ENCODE measurements around the gene TFEC.
A peak's percentile ranks its signal among the peaks of the same experiment; 100 is the strongest.

Gene TFEC

GRCh38 chr7:115924411-115924810 is 106.2 kb downstream of the TFEC start:
- H3K56ac ChIP-seq (ENCODE audit: low read length): no peak overlapping the region
- no peak overlapping the region for H2BK5ac ChIP-seq (ENCODE audit: low read length)
- no peak overlapping the region for H3K4ac ChIP-seq (ENCODE audit: low read depth, low read length)
- H3K79me2 ChIP-seq (ENCODE audit: control insufficient read depth, insufficient read depth, low read length): no peaks in the 10 kb centered on the region
- H2BK120ac ChIP-seq (ENCODE audit: low read depth, low read length): no peak overlapping the region
- H4K5ac ChIP-seq (ENCODE audit: low read length): no peak overlapping the region
- no peak overlapping the region for H3K18ac ChIP-seq (ENCODE audit: low read length)
- H3K79me1 ChIP-seq (ENCODE audit: low read length): no peaks in the 10 kb centered on the region
- H3K9ac ChIP-seq (ENCODE audit: low read length): no peak overlapping the region
- no peak overlapping the region for H2AK5ac ChIP-seq (ENCODE audit: low read length)
- H4K8ac ChIP-seq (ENCODE audit: low read depth, low read length): peak overlapping the region; percentile 5
- no CpG with 5 or more reads among the region's 2 CpGs for WGBS (ENCODE audit: extremely low coverage, insufficient coverage, low lambda C conversion rate)
- H3K4me3 ChIP-seq (ENCODE audit: low read length): no peak overlapping the region
- H2BK15ac ChIP-seq (replicated peaks; ENCODE audit: low read depth): no peak overlapping the region
- no peaks in the 10 kb centered on the region for H3K4me1 ChIP-seq (ENCODE audit: control insufficient read depth, low read depth, low read length)
- no peaks in the 10 kb centered on the region for H3K36me3 ChIP-seq (ENCODE audit: control insufficient read depth, insufficient read depth, low read length)
- H3K27ac ChIP-seq (ENCODE audit: low read depth, low read length): no peak overlapping the region
- no peak for DNase-seq
- no peak overlapping the region for H3K23ac ChIP-seq (ENCODE audit: low read length)
- no peak overlapping the region for H3K4me2 ChIP-seq (ENCODE audit: low read length)
- no peaks in the 10 kb centered on the region for H3K27me3 ChIP-seq (ENCODE audit: insufficient read depth, low read length, poor library complexity)

DNA sequence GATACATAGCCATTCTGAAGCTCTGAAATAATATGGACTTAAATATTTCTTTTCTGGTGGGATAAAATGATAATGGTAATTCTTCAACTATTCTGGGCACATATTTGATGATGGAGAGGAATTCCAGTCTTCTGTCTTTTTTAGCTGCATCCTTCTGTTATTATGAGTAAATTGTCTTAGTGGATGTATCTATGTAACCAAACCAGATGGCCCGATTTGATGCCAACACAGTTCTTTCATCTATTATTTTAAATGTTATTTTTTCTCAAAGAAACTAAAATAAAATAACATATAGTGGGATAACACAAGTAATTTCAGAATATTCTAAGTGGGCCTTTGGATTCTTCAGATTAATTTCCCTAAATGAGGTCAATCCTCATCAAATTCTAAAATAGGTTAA is 110.2 kb downstream of the TFEC start:
- no peak for DNase-seq
- H2BK120ac ChIP-seq (ENCODE audit: low read depth, low read length): no peak overlapping the region
- H3K4me3 ChIP-seq (ENCODE audit: low read length): no peak overlapping the region
- H3K4me1 ChIP-seq (ENCODE audit: control insufficient read depth, low read depth, low read length): no peaks in the 10 kb centered on the region
- H3K36me3 ChIP-seq (ENCODE audit: control insufficient read depth, insufficient read depth, low read length): no peaks in the 10 kb centered on the region
- no peak overlapping the region for H2AK5ac ChIP-seq (ENCODE audit: low read length)
- H3K56ac ChIP-seq (ENCODE audit: low read length): no peak overlapping the region
- no peak overlapping the region for H4K5ac ChIP-seq (ENCODE audit: low read length)
- H3K18ac ChIP-seq (ENCODE audit: low read length): no peak overlapping the region
- H3K4me2 ChIP-seq (ENCODE audit: low read length): no peak overlapping the region
- no CpG with 5 or more reads among the region's 1 CpG for WGBS (ENCODE audit: extremely low coverage, insufficient coverage, low lambda C conversion rate)
- H2BK15ac ChIP-seq (replicated peaks; ENCODE audit: low read depth): no peak overlapping the region
- H3K79me1 ChIP-seq (ENCODE audit: low read length): no peaks in the 10 kb centered on the region
- no peak overlapping the region for H3K27ac ChIP-seq (ENCODE audit: low read depth, low read length)
- no peak overlapping the region for H2BK5ac ChIP-seq (ENCODE audit: low read length)
- H3K27me3 ChIP-seq (ENCODE audit: insufficient read depth, low read length, poor library complexity): no peaks in the 10 kb centered on the region
- H4K8ac ChIP-seq (ENCODE audit: low read depth, low read length): no peak overlapping the region
- H3K9ac ChIP-seq (ENCODE audit: low read length): no peak overlapping the region
- H3K23ac ChIP-seq (ENCODE audit: low read length): no peak overlapping the region
- H3K4ac ChIP-seq (ENCODE audit: low read depth, low read length): no peak overlapping the region
- no peaks in the 10 kb centered on the region for H3K79me2 ChIP-seq (ENCODE audit: control insufficient read depth, insufficient read depth, low read length)

DNA sequence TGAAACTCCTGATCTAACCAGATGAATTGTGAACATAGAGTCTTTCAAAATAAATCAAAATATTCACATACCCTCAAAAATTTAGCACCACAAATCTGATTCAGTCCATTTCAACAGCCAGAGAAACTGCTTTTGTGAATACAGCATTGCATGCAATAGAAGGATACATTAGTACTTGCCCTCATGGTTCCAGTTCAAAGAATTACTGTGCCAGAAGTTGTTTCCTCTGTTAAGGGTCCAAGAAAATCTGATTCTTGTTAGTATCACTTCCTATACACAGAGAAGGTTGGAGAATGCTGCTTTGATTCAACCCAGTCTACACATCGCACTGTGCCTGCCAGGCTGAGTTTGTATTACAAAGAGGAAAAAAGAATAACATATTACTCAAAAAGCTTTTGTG is 115.6 kb downstream of the TFEC start:
- H3K18ac ChIP-seq (ENCODE audit: low read length): no peak overlapping the region
- H3K79me1 ChIP-seq (ENCODE audit: low read length): no peaks in the 10 kb centered on the region
- no peaks in the 10 kb centered on the region for H3K36me3 ChIP-seq (ENCODE audit: control insufficient read depth, insufficient read depth, low read length)
- no peak overlapping the region for H4K5ac ChIP-seq (ENCODE audit: low read length)
- no peak overlapping the region for H3K56ac ChIP-seq (ENCODE audit: low read length)
- no peaks in the 10 kb centered on the region for H3K27me3 ChIP-seq (ENCODE audit: insufficient read depth, low read length, poor library complexity)
- no peak overlapping the region for H2BK120ac ChIP-seq (ENCODE audit: low read depth, low read length)
- no peaks in the 10 kb centered on the region for H3K4me1 ChIP-seq (ENCODE audit: control insufficient read depth, low read depth, low read length)
- H2BK15ac ChIP-seq (replicated peaks; ENCODE audit: low read depth): no peak overlapping the region
- H3K23ac ChIP-seq (ENCODE audit: low read length): no peak overlapping the region
- no peak overlapping the region for H2BK5ac ChIP-seq (ENCODE audit: low read length)
- no CpG with 5 or more reads among the region's 1 CpG for WGBS (ENCODE audit: extremely low coverage, insufficient coverage, low lambda C conversion rate)
- H3K27ac ChIP-seq (ENCODE audit: low read depth, low read length): no peak overlapping the region
- no peak overlapping the region for H4K8ac ChIP-seq (ENCODE audit: low read depth, low read length)
- no peak for DNase-seq
- no peak overlapping the region for H2AK5ac ChIP-seq (ENCODE audit: low read length)
- H3K4me2 ChIP-seq (ENCODE audit: low read length): no peak overlapping the region
- no peak overlapping the region for H3K4me3 ChIP-seq (ENCODE audit: low read length)
- H3K79me2 ChIP-seq (ENCODE audit: control insufficient read depth, insufficient read depth, low read length): no peaks in the 10 kb centered on the region
- H3K4ac ChIP-seq (ENCODE audit: low read depth, low read length): no peak overlapping the region
- H3K9ac ChIP-seq (ENCODE audit: low read length): no peak overlapping the region

DNA sequence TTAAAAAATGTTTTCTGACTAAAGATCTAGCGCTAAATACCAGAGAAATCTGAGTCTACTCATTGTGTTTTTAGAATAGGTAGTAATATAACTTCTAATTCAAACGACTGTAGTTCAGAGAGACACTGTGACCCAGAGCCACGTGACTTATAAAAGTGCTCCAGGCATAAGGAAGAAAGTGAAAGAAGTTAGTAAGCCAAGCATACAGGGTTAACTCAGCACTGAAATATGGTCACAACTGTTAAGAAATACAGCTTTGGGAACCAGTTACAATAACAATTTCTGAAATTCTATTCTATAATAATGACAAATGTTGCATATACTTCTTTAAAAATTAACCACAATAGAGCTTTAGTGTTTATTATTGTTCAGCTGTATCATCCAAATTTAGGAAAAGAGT is 119.1 kb downstream of the TFEC start:
- Histone ChIP-seq H3K36me3 (ENCODE audit: control insufficient read depth, insufficient read depth, low read length) (no peaks in the 10 kb centered on the region), H4K5ac (ENCODE audit: low read length) (no peak overlapping the region), H3K4me2 (ENCODE audit: low read length) (no peak overlapping the region), H3K9ac (ENCODE audit: low read length) (no peak overlapping the region), H3K27ac (ENCODE audit: low read depth, low read length) (no peak overlapping the region), H3K79me1 (ENCODE audit: low read length) (no peaks in the 10 kb centered on the region), H3K27me3 (ENCODE audit: insufficient read depth, low read length, poor library complexity) (no peaks in the 10 kb centered on the region), H2BK120ac (ENCODE audit: low read depth, low read length) (no peak overlapping the region), H3K4me1 (ENCODE audit: control insufficient read depth, low read depth, low read length) (no peaks in the 10 kb centered on the region), H3K18ac (ENCODE audit: low read length) (no peak overlapping the region), H3K4me3 (ENCODE audit: low read length) (no peak overlapping the region), H3K4ac (ENCODE audit: low read depth, low read length) (no peak overlapping the region), H2BK15ac (replicated peaks; ENCODE audit: low read depth) (no peak overlapping the region), H3K79me2 (ENCODE audit: control insufficient read depth, insufficient read depth, low read length) (no peaks in the 10 kb centered on the region), H2AK5ac (ENCODE audit: low read length) (no peak overlapping the region), H2BK5ac (ENCODE audit: low read length) (no peak overlapping the region), H3K23ac (ENCODE audit: low read length) (no peak overlapping the region), H4K8ac (ENCODE audit: low read depth, low read length) (no peak overlapping the region), H3K56ac (ENCODE audit: low read length) (no peak overlapping the region)
- no CpG with 5 or more reads among the region's 3 CpGs for WGBS (ENCODE audit: extremely low coverage, insufficient coverage, low lambda C conversion rate)
- no peak for DNase-seq

GRCh38 chr7:115910541-115911164 is 119.9 kb downstream of the TFEC start:
- no CpG with 5 or more reads among the region's 5 CpGs for WGBS (ENCODE audit: extremely low coverage, insufficient coverage, low lambda C conversion rate)
- H3K4me3 ChIP-seq (ENCODE audit: low read length): no peak overlapping the region

GRCh38 chr7:115906731-115907130 is 123.8 kb downstream of the TFEC start:
- Histone ChIP-seq H2AK5ac (ENCODE audit: low read length) (no peak overlapping the region), H3K27ac (ENCODE audit: low read depth, low read length) (no peak overlapping the region), H3K36me3 (ENCODE audit: control insufficient read depth, insufficient read depth, low read length) (no peaks in the 10 kb centered on the region), H3K56ac (ENCODE audit: low read length) (no peak overlapping the region), H3K4ac (ENCODE audit: low read depth, low read length) (no peak overlapping the region), H3K4me1 (ENCODE audit: control insufficient read depth, low read depth, low read length) (no peaks in the 10 kb centered on the region), H3K79me2 (ENCODE audit: control insufficient read depth, insufficient read depth, low read length) (no peaks in the 10 kb centered on the region), H3K79me1 (ENCODE audit: low read length) (no peaks in the 10 kb centered on the region), H3K9ac (ENCODE audit: low read length) (no peak overlapping the region), H3K27me3 (ENCODE audit: insufficient read depth, low read length, poor library complexity) (no peaks in the 10 kb centered on the region), H3K4me3 (ENCODE audit: low read length) (no peak overlapping the region), H4K8ac (ENCODE audit: low read depth, low read length) (no peak overlapping the region), H3K18ac (ENCODE audit: low read length) (no peak overlapping the region), H3K4me2 (ENCODE audit: low read length) (no peak overlapping the region), H2BK5ac (ENCODE audit: low read length) (no peak overlapping the region), H3K23ac (ENCODE audit: low read length) (no peak overlapping the region), H2BK120ac (ENCODE audit: low read depth, low read length) (no peak overlapping the region), H2BK15ac (replicated peaks; ENCODE audit: low read depth) (no peak overlapping the region), H4K5ac (ENCODE audit: low read length) (no peak overlapping the region)
- no CpG with 5 or more reads among the region's 1 CpG for WGBS (ENCODE audit: extremely low coverage, insufficient coverage, low lambda C conversion rate)
- DNase-seq: no peak

More at GRCh38 chr7:115910541-115911164, 119.9 kb downstream of the TFEC start:
- no peak overlapping the region for H2BK15ac ChIP-seq (replicated peaks; ENCODE audit: low read depth)
- no peak overlapping the region for H3K56ac ChIP-seq (ENCODE audit: low read length)
- no peak overlapping the region for H3K23ac ChIP-seq (ENCODE audit: low read length)
- no peak overlapping the region for H3K18ac ChIP-seq (ENCODE audit: low read length)
- H3K27me3 ChIP-seq (ENCODE audit: insufficient read depth, low read length, poor library complexity): no peaks in the 10 kb centered on the region
- no peak overlapping the region for H2BK5ac ChIP-seq (ENCODE audit: low read length)
- no peak overlapping the region for H2AK5ac ChIP-seq (ENCODE audit: low read length)
- H4K5ac ChIP-seq (ENCODE audit: low read length): no peak overlapping the region
- H3K79me2 ChIP-seq (ENCODE audit: control insufficient read depth, insufficient read depth, low read length): no peaks in the 10 kb centered on the region
- H3K27ac ChIP-seq (ENCODE audit: low read depth, low read length): no peak overlapping the region
- H3K4me2 ChIP-seq (ENCODE audit: low read length): no peak overlapping the region
- H3K4ac ChIP-seq (ENCODE audit: low read depth, low read length): no peak overlapping the region
- H3K4me1 ChIP-seq (ENCODE audit: control insufficient read depth, low read depth, low read length): no peaks in the 10 kb centered on the region
- H4K8ac ChIP-seq (ENCODE audit: low read depth, low read length): no peak overlapping the region
- DNase-seq: peak; percentile 47
- H3K36me3 ChIP-seq (ENCODE audit: control insufficient read depth, insufficient read depth, low read length): no peaks in the 10 kb centered on the region
- no peak overlapping the region for H2BK120ac ChIP-seq (ENCODE audit: low read depth, low read length)
- H3K79me1 ChIP-seq (ENCODE audit: low read length): no peaks in the 10 kb centered on the region
- H3K9ac ChIP-seq (ENCODE audit: low read length): no peak overlapping the region
